AG04450 (cell line): ENCODE results near the gene TRIM67. TPM values are rescaled to one million over a fixed set of nuclear protein-coding genes. Genes with fewer than 3 reads are reported as not detected.

ENCODE experiments used
- CTCF ChIA-PET: fragments of 300-600, 350-600 bp; formaldehyde crosslinking; extraction: SDS; loops from one replicate; lab custom pipeline; 2022; ENCODE audit warnings: antibody characterized with exemption, inconsistent platforms; lab: Charles Lee
- POLR2A ChIA-PET: fragments of 350-600 bp; formaldehyde crosslinking; extraction: SDS; loops from one replicate; lab custom pipeline; 2021; ENCODE audit warnings: antibody characterized with exemption, inconsistent platforms; lab: Yijun Ruan, JAX
- DNase-seq: peaks from one replicate; pipeline ENCODE4 v3.0.0-alpha.2; 2011; ENCODE audit warnings: low read depth, low spot score
- H3K27ac ChIP-seq: one replicate; pipeline ENCODE4 v1.5.1; 2012; ENCODE audit warnings: low read depth, low read length, control low read depth
- H3K27me3 ChIP-seq: one replicate; pipeline ENCODE4 v1.6.0; 2012; ENCODE audit warnings: low read length; ENCODE audit not compliant: control insufficient read depth, insufficient read depth
- H3K4me3 ChIP-seq: 2 replicates; pipeline ENCODE4 v1.5.1; 2011; ENCODE audit warnings: mild to moderate bottlenecking, low read depth, low read length, control low read depth
- H3K9me3 ChIP-seq: 2 replicates; pipeline ENCODE4 v1.5.1; 2012; ENCODE audit warnings: low read length; ENCODE audit not compliant: control insufficient read depth, insufficient read depth
- polyA plus RNA-seq: library from polyadenylated mRNA; depleted of rRNA; stranded (reverse); fragments of >200 nt; gene quantifications from 2 replicates; pipeline ENCODE4 v1.2.3, GENCODE V29; 2011
- TF ChIP-seq, protein P1 (sequence below): IDR thresholded peaks from 2 replicates; pipeline ENCODE4 v1.5.1; 2011; ENCODE audit warnings: low read depth, low read length, control low read depth, inconsistent platforms

Gene TRIM67
- polyA plus RNA-seq, 1 experiment: not detected

- DNase-seq: no peak
- CTCF ChIA-PET: no interaction called here
- TF ChIP-seq, protein P1, sequence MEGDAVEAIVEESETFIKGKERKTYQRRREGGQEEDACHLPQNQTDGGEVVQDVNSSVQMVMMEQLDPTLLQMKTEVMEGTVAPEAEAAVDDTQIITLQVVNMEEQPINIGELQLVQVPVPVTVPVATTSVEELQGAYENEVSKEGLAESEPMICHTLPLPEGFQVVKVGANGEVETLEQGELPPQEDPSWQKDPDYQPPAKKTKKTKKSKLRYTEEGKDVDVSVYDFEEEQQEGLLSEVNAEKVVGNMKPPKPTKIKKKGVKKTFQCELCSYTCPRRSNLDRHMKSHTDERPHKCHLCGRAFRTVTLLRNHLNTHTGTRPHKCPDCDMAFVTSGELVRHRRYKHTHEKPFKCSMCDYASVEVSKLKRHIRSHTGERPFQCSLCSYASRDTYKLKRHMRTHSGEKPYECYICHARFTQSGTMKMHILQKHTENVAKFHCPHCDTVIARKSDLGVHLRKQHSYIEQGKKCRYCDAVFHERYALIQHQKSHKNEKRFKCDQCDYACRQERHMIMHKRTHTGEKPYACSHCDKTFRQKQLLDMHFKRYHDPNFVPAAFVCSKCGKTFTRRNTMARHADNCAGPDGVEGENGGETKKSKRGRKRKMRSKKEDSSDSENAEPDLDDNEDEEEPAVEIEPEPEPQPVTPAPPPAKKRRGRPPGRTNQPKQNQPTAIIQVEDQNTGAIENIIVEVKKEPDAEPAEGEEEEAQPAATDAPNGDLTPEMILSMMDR: no peak
- Histone ChIP-seq H3K27me3 (peaks cover 7% of the 10 kb centered on the region), H3K27ac (no peak overlapping the region), H3K9me3 (no peaks in the 10 kb centered on the region), H3K4me3 (no peak overlapping the region)
- POLR2A ChIA-PET: no interaction called here
These were observed 20.5 kb downstream of the TRIM67 start for GRCh38 chr1:231182317-231182716.

DNA sequence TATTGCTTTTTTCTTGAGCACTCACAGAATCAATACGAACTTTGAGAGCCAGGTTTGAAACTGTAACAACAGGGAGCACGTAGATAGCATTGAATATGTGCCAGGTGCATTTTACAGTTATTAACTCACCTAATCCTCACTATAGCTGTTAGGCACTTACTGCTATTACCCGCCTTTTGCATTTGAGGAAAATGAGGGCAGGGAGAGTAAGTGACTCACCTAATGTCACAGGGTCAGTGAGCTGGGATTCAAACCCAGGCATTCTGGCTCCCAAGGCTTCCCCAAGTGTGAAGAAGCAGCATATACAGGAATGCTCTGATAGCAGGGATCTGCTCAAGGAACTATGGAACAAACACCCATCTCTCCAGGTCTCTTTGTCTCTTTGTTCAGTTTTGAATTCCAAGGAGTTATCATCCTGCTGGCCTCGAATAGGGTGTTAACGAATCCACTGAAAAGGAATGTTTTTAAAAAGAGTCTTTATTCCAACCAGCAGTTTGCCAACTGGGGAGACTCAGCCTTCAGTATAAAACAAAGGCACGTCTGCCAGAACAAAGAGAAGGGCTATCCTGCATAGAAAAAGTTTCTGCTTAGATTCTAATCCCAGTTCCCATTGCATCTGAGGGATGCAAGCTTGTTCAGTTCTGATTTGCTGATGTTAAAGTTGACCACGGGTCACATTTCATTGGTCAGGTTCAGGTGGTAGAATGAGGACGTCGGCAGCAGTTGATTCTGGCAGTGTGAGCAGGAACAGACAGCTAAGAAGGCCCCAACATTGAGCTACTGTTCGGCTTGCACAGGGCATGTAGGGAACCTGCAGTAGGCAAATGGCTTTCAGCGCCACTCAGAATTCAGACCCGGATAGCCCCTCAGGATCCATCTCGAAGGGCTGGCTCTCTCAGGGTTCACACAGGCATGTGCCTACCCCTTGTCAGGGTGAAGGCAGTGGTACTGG is 22.1 kb downstream of the TRIM67 start:
- DNase-seq: no peak
- CTCF ChIA-PET: interaction anchor here (0.6 kb wide), 1 partner anchor 11 kb away, joined by 3 read pairs; no protein-coding TSS in a partner anchor
- H3K4me3 ChIP-seq: no peak overlapping the region
- POLR2A ChIA-PET: no interaction called here
- no peaks in the 10 kb centered on the region for H3K9me3 ChIP-seq
- H3K27ac ChIP-seq: no peak overlapping the region
- peaks cover 7% of the 10 kb centered on the region for H3K27me3 ChIP-seq
- TF ChIP-seq, protein P1: no peak

DNA sequence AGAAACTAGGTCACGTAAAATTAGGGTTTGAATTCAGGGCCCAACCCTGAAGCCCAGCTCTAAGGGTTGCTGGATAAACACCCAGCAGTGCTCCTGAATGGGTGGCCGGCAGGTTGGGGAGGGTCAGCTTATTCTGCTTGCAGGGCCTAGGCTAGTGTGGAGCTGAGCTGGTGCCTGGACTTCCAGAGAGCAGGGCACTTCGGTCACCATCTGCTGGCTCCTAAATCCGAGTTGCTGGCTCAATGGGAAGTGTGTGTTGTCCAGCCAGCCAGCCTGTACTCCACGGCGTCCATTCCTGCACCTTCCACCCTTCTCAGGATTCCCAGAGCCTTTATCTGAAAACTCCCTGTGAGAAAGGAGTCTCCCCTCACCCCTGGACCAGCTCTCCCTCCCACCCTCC is 23.0 kb downstream of the TRIM67 start:
- Histone ChIP-seq H3K4me3 (no peak overlapping the region), H3K27ac (no peak overlapping the region), H3K27me3 (peaks cover 7% of the 10 kb centered on the region), H3K9me3 (no peaks in the 10 kb centered on the region)
- TF ChIP-seq, protein P1: no peak
- POLR2A ChIA-PET: no interaction called here
- no peak for DNase-seq
- CTCF ChIA-PET: interaction anchor here (0.6 kb wide), 1 partner anchor 12 kb away, joined by 3 read pairs; no protein-coding TSS in a partner anchor

DNA sequence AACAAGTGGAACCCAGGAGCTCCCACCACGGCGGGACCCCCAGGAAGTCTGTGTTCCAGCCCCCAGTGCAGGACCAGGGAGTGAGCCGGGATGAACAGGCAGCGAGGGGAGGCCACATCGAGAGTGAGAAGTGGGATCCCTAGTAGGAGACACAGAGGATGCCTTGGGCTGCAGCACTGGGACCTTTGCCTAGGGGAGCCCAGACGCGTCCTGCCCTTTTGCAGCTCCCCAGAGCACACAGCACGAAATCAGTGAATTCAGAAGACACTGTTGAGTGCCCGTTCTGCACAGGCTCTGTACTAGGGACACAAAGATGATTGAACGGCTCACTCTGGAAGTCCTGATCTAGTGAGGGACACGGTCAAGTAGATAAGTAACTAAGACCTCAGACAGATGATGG is 23.5 kb downstream of the TRIM67 start:
- no peak overlapping the region for H3K4me3 ChIP-seq
- POLR2A ChIA-PET: no interaction called here
- no peak for DNase-seq
- H3K9me3 ChIP-seq: no peaks in the 10 kb centered on the region
- CTCF ChIA-PET: no interaction called here
- H3K27me3 ChIP-seq: peaks cover 7% of the 10 kb centered on the region
- H3K27ac ChIP-seq: no peak overlapping the region
- TF ChIP-seq, protein P1: no peak
